SK-N-MC (cell line): ENCODE results near the gene DUSP5.

Experiments used
- DNase-seq: peaks from one replicate; pipeline ENCODE4 v3.0.0-alpha.2; 2011; ENCODE audit warnings: low read depth, low spot score
- H3K27ac ChIP-seq: fragments of 200-600 bp; sonication (generic); 2 replicates; pipeline ENCODE4 v1.5.1; 2016; ENCODE audit warnings: mixed run types
- H3K36me3 ChIP-seq: fragments of 200-600 bp; sonication (generic); 2 replicates; pipeline ENCODE4 v1.6.1; 2017; ENCODE audit warnings: antibody characterized with exemption, low read length, mixed read lengths; ENCODE audit not compliant: insufficient read depth
- H3K4me3 ChIP-seq: fragments of 200-600 bp; sonication (generic); 2 replicates; pipeline ENCODE4 v1.5.1; 2016
- H3K9ac ChIP-seq: fragments of 200-600 bp; sonication (generic); 2 replicates; pipeline ENCODE4 v1.8.0; 2017; ENCODE audit warnings: mixed run types, mixed read lengths; ENCODE audit not compliant: insufficient read length
- H3K9me3 ChIP-seq: fragments of 200-600 bp; sonication (generic); 2 replicates; pipeline ENCODE4 v1.6.1; 2017; ENCODE audit warnings: low read depth, mild to moderate bottlenecking, antibody characterized with exemption, low read length, moderate library complexity, mixed read lengths
- EZH2 ChIP-seq: fragments of 200-600 bp; sonication (generic); IDR thresholded peaks from one replicate; pipeline ENCODE4 v1.6.1; 2017; ENCODE audit warnings: antibody characterized with exemption
- FOXP2 ChIP-seq: optimal IDR thresholded peaks from 2 replicates; pipeline ENCODE3; 2011; ENCODE audit warnings: mild to moderate bottlenecking, moderate library complexity; ENCODE audit not compliant: insufficient read depth; ENCODE audit errors: extremely low read length, control extremely low read depth
- POLR2AphosphoS5 ChIP-seq: IDR thresholded peaks from 2 replicates; pipeline ENCODE4 v1.6.1; 2012; ENCODE audit warnings: mild to moderate bottlenecking, low read depth, low read length, borderline replicate concordance

The DUSP5 gene

DNA sequence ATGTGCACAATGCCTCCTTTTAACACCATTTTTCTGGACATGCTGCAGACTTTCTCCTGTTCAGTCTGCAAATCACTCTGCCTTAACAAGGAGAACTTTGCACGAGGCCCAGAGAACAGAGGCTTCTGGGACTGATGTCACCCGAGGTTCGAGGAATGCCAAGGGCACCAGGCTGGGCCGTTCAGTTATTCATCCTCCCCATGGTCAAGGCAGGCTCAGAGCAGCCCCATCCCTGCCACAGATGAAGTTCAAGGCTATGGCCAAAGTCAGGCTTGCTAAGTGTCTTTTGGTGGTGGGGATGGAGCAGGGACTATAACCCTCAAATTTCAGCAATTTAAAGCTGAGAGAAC is 9.4 kb upstream of the DUSP5 start:
- no peak overlapping the region for H3K9ac ChIP-seq
- no peak for DNase-seq
- TF ChIP-seq EZH2 (no peak), FOXP2 (no peak), POLR2AphosphoS5 (no peak)
- no peak overlapping the region for H3K27ac ChIP-seq
- H3K36me3 ChIP-seq = no peaks in the 10 kb centered on the region
- H3K9me3 ChIP-seq = no peaks in the 10 kb centered on the region
- H3K4me3 ChIP-seq = no peak overlapping the region

DNA sequence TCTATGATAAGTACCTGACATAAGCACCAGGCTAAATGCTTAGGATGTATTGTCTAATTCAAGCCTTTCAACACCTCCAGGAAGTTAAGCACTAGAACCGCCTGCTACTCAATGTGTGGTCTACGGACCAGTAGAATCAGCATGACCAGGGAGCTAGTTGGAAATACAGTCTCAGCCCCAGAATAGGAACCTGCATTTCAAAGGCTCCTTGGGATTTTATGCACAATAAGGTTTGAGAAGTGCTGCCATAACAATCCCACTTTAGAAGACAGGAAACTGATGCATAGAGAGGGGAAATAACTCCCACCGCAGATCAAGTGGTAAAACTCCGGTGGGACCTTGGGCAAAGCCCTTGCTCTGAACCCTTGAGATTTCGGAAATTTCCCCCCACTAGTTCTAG is 8.8 kb upstream of the DUSP5 start:
- Histone ChIP-seq H3K36me3 (no peaks in the 10 kb centered on the region), H3K9me3 (no peaks in the 10 kb centered on the region), H3K9ac (no peak overlapping the region), H3K4me3 (no peak overlapping the region), H3K27ac (no peak overlapping the region)
- DNase-seq = no peak
- no peak for TF ChIP-seq POLR2AphosphoS5
- TF ChIP-seq FOXP2 = no peak
- no peak for TF ChIP-seq EZH2

DNA sequence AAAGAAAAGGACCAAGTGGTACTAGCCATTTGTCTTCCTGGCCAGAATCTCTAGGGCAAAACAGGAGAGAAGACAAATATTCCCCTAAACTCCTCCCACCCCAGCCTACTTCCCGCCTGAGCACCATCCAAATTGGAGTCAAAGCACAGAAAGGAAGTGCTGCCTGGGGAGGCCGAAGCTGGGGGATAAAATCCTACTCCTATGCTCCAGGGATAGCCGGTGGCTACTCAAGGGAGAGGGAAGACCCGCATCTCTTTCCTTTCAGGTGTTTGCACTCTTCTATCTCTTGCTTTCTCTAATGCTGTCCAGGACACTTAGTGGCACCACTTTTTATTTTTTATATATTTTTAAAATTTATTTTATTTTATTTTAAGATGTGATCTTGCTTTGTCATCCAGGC is 7.1 kb upstream of the DUSP5 start:
- Histone ChIP-seq H3K9me3 (no peaks in the 10 kb centered on the region), H3K36me3 (no peaks in the 10 kb centered on the region), H3K4me3 (no peak overlapping the region), H3K9ac (no peak overlapping the region), H3K27ac (no peak overlapping the region)
- no peak for DNase-seq
- TF ChIP-seq FOXP2 = no peak
- TF ChIP-seq EZH2 = no peak
- no peak for TF ChIP-seq POLR2AphosphoS5

DNA sequence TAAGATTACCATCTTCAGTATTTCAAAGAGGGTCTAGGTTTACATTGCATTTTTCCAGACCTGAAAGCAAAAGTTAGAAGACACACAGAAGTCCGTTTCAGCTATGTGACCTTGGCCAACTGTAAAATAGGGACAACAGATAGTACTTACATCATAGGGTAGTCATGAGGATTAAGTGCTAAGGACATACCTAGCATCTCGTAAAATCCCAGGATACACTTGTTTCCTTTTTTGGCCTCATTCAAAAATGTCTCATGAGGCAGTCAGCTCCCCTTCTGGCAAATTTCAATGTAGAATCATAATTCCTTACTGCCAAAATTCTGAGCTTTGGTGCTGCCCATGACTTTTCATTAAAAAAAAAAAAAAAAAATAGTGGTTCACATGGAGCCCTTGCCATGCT is 6.4 kb upstream of the DUSP5 start:
- no peaks in the 10 kb centered on the region for H3K36me3 ChIP-seq
- DNase-seq = no peak
- no peaks in the 10 kb centered on the region for H3K9me3 ChIP-seq
- no peak overlapping the region for H3K9ac ChIP-seq
- H3K27ac ChIP-seq = no peak overlapping the region
- no peak for TF ChIP-seq FOXP2
- no peak for TF ChIP-seq POLR2AphosphoS5
- TF ChIP-seq EZH2 = no peak
- no peak overlapping the region for H3K4me3 ChIP-seq

DNA sequence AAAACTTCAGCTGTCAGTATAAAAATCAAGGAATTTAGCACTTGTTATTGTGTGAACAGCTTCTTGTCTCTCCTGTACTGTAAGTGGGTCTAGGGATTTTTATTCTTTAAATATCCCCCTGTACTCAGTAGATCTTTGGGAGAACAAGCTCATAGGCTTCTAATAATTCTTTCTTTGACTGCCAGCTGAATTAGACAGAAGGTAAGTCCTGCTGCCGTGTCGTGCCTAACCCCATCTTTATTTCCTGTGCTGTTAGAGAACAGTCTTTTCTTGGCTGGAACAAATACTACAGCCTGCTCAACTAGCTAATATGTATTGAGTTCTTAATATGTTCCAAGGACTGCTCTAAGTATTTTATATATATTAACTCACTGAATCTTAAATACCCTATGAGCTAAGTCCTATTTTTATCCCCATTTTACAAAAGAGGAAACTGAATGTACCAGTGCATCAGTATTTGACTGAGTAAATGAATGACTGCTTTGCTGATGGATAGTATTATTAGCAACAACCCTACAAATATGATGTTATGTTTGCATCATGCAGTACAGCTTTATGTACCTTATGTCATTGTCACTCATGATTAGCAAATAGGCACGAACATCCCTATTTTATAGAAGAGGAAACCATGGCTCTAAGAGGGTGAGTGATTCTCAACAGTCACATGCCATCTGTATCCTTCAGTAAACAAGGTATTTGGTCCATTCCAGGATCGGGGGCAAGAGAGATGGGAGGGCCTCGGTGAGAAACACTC is 5.5 kb upstream of the DUSP5 start:
- Histone ChIP-seq H3K36me3 (no peaks in the 10 kb centered on the region), H3K9ac (no peak overlapping the region), H3K27ac (no peak overlapping the region)

DNA sequence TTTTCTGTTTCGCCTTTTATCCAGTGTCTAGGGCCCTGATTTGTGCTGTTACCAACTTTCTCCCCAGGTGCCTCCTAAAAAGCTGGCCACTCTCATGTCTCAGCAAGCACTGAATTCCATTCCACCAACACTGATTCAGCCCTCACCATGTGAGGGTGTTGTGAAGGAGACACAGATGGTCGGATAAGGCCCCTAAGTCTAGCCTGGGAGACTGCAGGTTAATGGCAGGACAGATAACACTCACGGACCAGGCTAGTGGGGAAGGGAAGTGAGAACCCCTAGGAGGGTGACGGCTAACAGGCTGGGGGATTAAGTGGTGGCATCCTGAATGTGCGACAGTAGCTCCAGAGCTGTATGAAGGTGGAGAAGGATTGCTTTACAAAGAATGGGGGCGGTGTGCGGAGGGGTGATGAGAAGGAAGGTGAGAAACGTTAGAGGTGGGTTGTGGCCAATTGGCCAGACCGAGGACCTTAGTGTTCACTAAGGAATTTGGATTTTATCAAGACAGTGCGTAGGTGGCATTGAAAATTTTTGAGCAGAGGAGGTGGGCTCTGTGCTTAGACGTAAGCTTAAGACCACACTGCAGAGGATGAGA is 3.8 kb upstream of the DUSP5 start:
- no peak overlapping the region for H3K27ac ChIP-seq
- TF ChIP-seq EZH2 = no peak
- no peak for TF ChIP-seq FOXP2
- no peak for TF ChIP-seq POLR2AphosphoS5
- H3K36me3 ChIP-seq = no peaks in the 10 kb centered on the region
- no peaks in the 10 kb centered on the region for H3K9me3 ChIP-seq
- no peak for DNase-seq
- no peak overlapping the region for H3K9ac ChIP-seq
- H3K4me3 ChIP-seq = no peak overlapping the region

More for the DNA sequence above, 5.5 kb upstream of the DUSP5 start:
- no peak for DNase-seq
- TF ChIP-seq EZH2 = no peak
- TF ChIP-seq POLR2AphosphoS5 = no peak
- no peak for TF ChIP-seq FOXP2
- Histone ChIP-seq H3K4me3 (no peak overlapping the region), H3K9me3 (no peaks in the 10 kb centered on the region)

DNA sequence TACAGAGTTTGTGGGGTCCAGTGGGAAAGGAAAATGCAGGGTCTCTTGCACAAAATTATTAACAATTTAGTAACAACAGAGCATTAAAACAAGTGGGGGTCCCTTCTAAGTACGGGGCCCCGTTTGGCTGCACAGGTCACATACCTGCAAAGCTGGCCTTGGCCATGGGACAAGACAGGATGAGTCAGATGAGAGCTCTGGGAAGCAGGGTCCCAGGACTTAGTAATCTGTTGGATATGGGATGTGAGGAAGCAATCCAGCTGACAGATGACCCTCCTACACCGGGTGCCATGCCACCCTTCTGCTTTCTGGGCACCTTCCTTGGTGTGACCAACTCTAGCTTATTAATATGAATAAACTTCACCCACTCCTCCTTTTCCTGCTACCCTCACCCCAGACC is 3.2 kb upstream of the DUSP5 start:
- Histone ChIP-seq H3K36me3 (no peaks in the 10 kb centered on the region), H3K4me3 (no peak overlapping the region)

DNA sequence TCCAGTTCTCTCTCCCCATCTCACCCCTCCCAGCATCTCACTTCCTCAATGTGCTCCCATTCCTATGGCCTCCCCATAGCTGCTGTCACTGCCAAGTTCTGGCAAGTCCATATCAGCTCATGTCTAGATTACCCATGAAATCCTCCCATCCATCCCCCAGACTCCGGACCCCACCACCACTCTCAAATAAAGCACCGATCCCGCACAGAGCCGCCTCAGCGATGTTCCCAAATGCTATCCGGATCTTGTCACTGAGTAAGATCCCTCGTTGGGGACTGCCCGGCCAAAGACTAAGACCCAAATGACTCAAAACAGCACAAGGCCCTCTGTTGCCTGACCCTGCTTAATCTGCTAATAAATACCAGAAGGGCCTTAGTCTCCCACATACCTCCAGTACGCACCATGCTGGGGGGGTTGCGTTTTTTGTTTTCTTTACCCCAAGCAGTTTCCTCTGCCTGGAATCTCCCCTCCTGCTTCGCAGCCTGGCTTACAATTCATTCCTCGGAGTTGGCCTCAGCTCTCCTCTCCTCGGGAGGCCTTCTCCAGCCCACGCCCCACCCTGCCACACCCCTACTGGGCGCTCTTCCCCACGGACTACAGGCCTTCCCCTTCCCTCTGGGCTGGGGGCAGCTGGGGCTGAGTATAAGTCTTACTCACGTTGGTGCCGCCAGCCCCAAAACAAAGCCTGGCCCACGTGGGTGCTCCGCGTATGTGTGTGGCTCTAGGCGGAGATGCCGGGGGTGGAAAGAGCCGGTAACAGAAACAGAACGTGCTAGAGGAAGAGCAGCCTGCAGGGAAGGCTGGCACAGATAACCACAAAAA is 1.8 kb upstream of the DUSP5 start:
- no peak overlapping the region for H3K27ac ChIP-seq
- H3K9me3 ChIP-seq = no peaks in the 10 kb centered on the region
- TF ChIP-seq FOXP2 (no peak), POLR2AphosphoS5 (no peak), EZH2 (no peak)
- no peaks in the 10 kb centered on the region for H3K36me3 ChIP-seq
- no peak overlapping the region for H3K9ac ChIP-seq
- H3K4me3 ChIP-seq = no peak overlapping the region
- DNase-seq = no peak

More for the DNA sequence above, 3.2 kb upstream of the DUSP5 start:
- H3K9ac ChIP-seq = no peak overlapping the region
- H3K9me3 ChIP-seq = no peaks in the 10 kb centered on the region
- no peak for TF ChIP-seq FOXP2
- TF ChIP-seq EZH2 = no peak
- TF ChIP-seq POLR2AphosphoS5 = no peak
- no peak for DNase-seq
- no peak overlapping the region for H3K27ac ChIP-seq
